ENCODE data around the gene PPP1R27. TPM values are rescaled to one million over a fixed set of nuclear protein-coding genes. Genes with fewer than 3 reads are reported as not detected.

Gene PPP1R27
- total and polyA plus RNA-seq, 4 donors = 0.31 to 0.35 TPM; not detected in 2

GRCh38 chr17:81815646-81815986 lies 19.2 kb downstream of the PPP1R27 start:
- 68% methylated on average over 2 of the region's 2 CpGs for WGBS
- Histone ChIP-seq H3K36me3 (ENCODE audit: control insufficient read depth in 4 of 4, insufficient read depth in 3 of 4, low read depth in 1 of 4, low read length in 3 of 4) (peaks cover 0 to 13% (median 4%) of the 10 kb centered on the region in 4 donors), H3K9me3 (ENCODE audit: control insufficient read depth in 4 of 4, low read length in 3 of 4) (no peaks in the 10 kb centered on the region), H3K27me3 (ENCODE audit: control insufficient read depth in 4 of 4, insufficient read depth in 4 of 4, low read length in 3 of 4) (no peaks in the 10 kb centered on the region), H3K4me1 (ENCODE audit: control insufficient read depth in 4 of 4, insufficient read depth in 4 of 4, low read length in 3 of 4) (no peaks in the 10 kb centered on the region), H3K9ac (ENCODE audit: low read depth in 1 of 2, low read length in 2 of 2) (no peak overlapping the region), H3K27ac (ENCODE audit: low read depth in 1 of 2, low read length in 2 of 2) (peak overlapping the region in 1 of 2 donors; percentile 35), H3K4me3 (ENCODE audit: low read depth in 1 of 3, low read length in 3 of 3) (no peak overlapping the region)
- DNase-seq (ENCODE audit: low spot score) = no peak
- TF ChIP-seq, protein P1, sequence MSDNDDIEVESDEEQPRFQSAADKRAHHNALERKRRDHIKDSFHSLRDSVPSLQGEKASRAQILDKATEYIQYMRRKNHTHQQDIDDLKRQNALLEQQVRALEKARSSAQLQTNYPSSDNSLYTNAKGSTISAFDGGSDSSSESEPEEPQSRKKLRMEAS (IDR thresholded peaks at IDR 0.05) = no peak
- TF ChIP-seq GABPA (IDR thresholded peaks at IDR 0.05 in 1 of 2, conservative IDR thresholded peaks at IDR 0.05 in 1 of 2) = no peak
- TF ChIP-seq FOXA2 (IDR thresholded peaks at IDR 0.05) = no peak
- TF ChIP-seq SP1 (IDR thresholded peaks at IDR 0.05) = no peak
- TF ChIP-seq JUND (IDR thresholded peaks at IDR 0.05) = no peak
- TF ChIP-seq RAD21 (IDR thresholded peaks at IDR 0.05) = no peak

- Histone ChIP-seq H3K27ac (ENCODE audit: low read depth in 1 of 2, low read length in 2 of 2) (peak overlapping the region; percentile 35 to 41), H3K4me1 (ENCODE audit: control insufficient read depth in 4 of 4, insufficient read depth in 4 of 4, low read length in 3 of 4) (peaks cover 0 to under 1% (median 0%) of the 10 kb centered on the region in 4 donors), H3K36me3 (ENCODE audit: control insufficient read depth in 4 of 4, insufficient read depth in 3 of 4, low read depth in 1 of 4, low read length in 3 of 4) (peaks cover 0 to 15% (median 4%) of the 10 kb centered on the region in 4 donors), H3K9ac (ENCODE audit: low read depth in 1 of 2, low read length in 2 of 2) (no peak overlapping the region), H3K27me3 (ENCODE audit: control insufficient read depth in 4 of 4, insufficient read depth in 4 of 4, low read length in 3 of 4) (no peaks in the 10 kb centered on the region), H3K9me3 (ENCODE audit: control insufficient read depth in 4 of 4, low read length in 3 of 4) (no peaks in the 10 kb centered on the region), H3K4me3 (ENCODE audit: low read depth in 1 of 3, low read length in 3 of 3) (no peak overlapping the region)
- WGBS = 69% methylated on average over 23 of the region's 24 CpGs
- no peak for DNase-seq (ENCODE audit: low spot score)
- TF ChIP-seq REST (IDR thresholded peaks at IDR 0.05) = no peak
- TF ChIP-seq HNF4G (IDR thresholded peaks at IDR 0.05) = no peak
- TF ChIP-seq SP1 (IDR thresholded peaks at IDR 0.05) = no peak
Observed at GRCh38 chr17:81814748-81815645, 19.9 kb downstream of the PPP1R27 start.

GRCh38 chr17:81813861-81814683 lies 20.8 kb downstream of the PPP1R27 start:
- no peaks in the 10 kb centered on the region for H3K9me3 ChIP-seq (ENCODE audit: control insufficient read depth in 4 of 4, low read length in 3 of 4)
- no peak overlapping the region for H3K27ac ChIP-seq (ENCODE audit: low read depth in 1 of 2, low read length in 2 of 2)
- no peaks in the 10 kb centered on the region for H3K27me3 ChIP-seq (ENCODE audit: control insufficient read depth in 4 of 4, insufficient read depth in 4 of 4, low read length in 3 of 4)
- no peak overlapping the region for H3K9ac ChIP-seq (ENCODE audit: low read depth in 1 of 2, low read length in 2 of 2)
- DNase-seq (ENCODE audit: low spot score) = no peak
- H3K4me1 ChIP-seq (ENCODE audit: control insufficient read depth in 4 of 4, insufficient read depth in 4 of 4, low read length in 3 of 4) = peaks cover 0 to 5% (median 0%) of the 10 kb centered on the region in 4 donors
- peaks cover 4 to 20% (median 4%) of the 10 kb centered on the region in 4 donors for H3K36me3 ChIP-seq (ENCODE audit: control insufficient read depth in 4 of 4, insufficient read depth in 3 of 4, low read depth in 1 of 4, low read length in 3 of 4)
- no peak overlapping the region for H3K4me3 ChIP-seq (ENCODE audit: low read depth in 1 of 3, low read length in 3 of 3)
- TF ChIP-seq GABPA (IDR thresholded peaks at IDR 0.05 in 1 of 2, conservative IDR thresholded peaks at IDR 0.05 in 1 of 2) (no peak), RAD21 (IDR thresholded peaks at IDR 0.05) (no peak), YY1 (IDR thresholded peaks at IDR 0.05) (no peak), FOXA1 (IDR thresholded peaks at IDR 0.05) (no peak)
- 91% methylated on average over 41 of the region's 41 CpGs for WGBS

All from liver (tissue), 9 donors.